GM19099 (cell line): ENCODE data around the gene DISP1.

Experiments
- POLR2A ChIP-seq: IDR thresholded peaks from 3 replicates; pipeline ENCODE4 v1.6.1; 2011; ENCODE audit warnings: low read depth; ENCODE audit not compliant: insufficient read length; ENCODE audit errors: extremely low read depth

DISP1 gene, protein sequence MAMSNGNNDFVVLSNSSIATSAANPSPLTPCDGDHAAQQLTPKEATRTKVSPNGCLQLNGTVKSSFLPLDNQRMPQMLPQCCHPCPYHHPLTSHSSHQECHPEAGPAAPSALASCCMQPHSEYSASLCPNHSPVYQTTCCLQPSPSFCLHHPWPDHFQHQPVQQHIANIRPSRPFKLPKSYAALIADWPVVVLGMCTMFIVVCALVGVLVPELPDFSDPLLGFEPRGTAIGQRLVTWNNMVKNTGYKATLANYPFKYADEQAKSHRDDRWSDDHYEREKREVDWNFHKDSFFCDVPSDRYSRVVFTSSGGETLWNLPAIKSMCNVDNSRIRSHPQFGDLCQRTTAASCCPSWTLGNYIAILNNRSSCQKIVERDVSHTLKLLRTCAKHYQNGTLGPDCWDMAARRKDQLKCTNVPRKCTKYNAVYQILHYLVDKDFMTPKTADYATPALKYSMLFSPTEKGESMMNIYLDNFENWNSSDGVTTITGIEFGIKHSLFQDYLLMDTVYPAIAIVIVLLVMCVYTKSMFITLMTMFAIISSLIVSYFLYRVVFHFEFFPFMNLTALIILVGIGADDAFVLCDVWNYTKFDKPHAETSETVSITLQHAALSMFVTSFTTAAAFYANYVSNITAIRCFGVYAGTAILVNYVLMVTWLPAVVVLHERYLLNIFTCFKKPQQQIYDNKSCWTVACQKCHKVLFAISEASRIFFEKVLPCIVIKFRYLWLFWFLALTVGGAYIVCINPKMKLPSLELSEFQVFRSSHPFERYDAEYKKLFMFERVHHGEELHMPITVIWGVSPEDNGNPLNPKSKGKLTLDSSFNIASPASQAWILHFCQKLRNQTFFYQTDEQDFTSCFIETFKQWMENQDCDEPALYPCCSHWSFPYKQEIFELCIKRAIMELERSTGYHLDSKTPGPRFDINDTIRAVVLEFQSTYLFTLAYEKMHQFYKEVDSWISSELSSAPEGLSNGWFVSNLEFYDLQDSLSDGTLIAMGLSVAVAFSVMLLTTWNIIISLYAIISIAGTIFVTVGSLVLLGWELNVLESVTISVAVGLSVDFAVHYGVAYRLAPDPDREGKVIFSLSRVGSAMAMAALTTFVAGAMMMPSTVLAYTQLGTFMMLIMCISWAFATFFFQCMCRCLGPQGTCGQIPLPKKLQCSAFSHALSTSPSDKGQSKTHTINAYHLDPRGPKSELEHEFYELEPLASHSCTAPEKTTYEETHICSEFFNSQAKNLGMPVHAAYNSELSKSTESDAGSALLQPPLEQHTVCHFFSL (N-terminal part only)

DNA sequence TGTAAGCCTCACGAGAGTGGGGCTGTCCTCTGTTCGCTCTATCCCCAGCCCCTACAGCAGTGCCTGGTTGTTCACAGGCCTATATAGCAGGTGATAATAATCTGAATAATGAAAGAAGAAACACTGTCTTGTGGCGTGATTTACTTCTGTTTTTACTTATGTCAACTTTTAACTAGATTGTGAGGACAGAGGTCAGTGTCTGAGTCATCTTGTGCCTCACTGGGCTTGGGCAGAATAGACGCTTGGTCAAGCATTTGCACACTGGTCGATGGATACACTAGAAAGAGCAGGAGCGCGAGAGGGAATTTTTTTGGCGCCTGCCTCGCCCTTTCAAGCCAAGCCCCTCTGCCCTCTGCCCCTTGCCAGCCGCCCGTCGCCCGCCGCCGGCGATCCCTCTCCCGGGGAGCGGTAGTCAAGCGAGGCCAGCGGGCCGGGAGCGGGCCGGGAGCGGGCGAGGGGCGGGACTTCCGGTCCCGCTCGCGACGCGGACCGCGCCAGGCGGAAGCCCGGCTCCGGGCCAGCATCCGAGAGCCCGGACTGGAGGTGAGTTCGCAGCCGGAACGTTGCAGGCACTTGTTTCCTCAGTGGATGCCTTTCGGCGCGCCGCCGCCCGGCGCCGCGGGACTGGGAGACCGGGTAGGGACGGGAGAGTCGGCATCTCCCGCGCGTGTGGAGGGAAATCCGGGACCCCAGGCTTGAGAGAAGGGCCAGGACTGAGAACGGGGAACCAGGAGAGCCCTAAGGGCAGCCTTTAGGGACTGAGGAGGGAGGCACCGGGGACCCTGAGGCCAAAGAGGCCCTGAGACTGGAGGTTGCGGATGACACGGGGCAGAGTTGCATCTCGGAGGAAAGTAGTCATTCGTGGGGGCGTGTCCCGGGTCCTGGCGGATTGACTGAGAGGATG lies at the start of gene DISP1:
DISP1 (plus strand) TSS at position 504 of the 904 bp plus-strand sequence. CDS start 127,785 bp downstream, outside the sequence.
- peak; percentile 65 for TF ChIP-seq POLR2A

DNA sequence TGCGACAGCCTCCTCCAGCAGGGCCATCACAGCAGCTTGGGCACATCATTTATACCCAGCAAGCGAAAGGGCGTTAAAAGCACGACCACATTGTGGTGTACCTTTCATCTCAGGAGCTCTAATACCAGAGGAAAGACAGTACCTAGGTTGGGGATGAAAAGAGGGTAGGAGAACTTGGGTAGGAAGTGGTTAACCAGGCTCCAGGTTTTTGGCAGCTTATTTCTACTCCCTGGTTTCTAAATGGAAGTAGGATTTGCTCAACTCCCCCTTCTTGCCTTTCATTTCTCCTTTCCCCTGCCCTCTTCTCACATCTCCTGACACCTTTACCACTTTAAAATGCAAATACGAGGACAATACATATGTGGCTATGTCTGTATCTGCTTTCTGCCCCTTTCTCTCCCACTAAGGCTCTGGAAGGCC lies 47.7 kb upstream of the DISP1 start:
- TF ChIP-seq POLR2A: no peak

DNA sequence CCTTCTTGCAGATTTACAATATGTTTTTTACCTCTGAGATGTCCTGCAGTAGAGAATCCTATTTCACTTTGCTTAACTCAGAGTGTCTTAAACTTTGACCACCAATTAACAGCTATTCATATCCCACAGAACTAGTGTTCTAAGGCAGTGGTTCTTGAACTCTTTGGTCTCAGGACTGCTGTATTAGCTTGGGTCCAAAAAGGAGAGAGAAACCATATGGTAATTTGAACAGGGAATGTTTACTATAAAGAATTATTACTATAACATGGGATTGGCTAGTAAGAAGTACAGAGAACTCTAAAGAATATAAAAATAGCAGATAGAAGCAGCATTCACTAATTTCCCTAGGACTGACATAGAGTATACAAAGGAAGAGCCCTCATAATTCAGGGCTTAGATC lies 46.2 kb upstream of the DISP1 start:
- TF ChIP-seq POLR2A: no peak

DNA sequence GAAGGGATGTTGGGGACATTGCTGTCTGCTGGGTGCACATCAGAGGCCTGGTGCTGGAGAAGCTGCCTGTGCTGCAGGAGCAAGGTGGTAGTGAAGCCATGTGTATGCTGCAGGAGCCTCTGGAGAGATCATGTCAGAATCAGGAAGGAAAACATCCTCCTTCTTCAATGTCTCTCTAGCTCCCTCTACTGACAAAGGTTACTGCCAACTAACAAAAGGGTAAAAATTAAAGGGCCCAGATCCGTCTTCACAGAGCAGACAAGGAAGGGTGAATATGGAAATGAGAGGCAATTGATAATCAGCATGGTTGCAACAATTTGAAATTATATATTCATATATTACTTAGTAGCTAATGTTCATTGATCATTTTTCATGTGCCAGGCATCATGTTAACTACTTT lies 45.7 kb upstream of the DISP1 start:
- TF ChIP-seq POLR2A: no peak

DNA sequence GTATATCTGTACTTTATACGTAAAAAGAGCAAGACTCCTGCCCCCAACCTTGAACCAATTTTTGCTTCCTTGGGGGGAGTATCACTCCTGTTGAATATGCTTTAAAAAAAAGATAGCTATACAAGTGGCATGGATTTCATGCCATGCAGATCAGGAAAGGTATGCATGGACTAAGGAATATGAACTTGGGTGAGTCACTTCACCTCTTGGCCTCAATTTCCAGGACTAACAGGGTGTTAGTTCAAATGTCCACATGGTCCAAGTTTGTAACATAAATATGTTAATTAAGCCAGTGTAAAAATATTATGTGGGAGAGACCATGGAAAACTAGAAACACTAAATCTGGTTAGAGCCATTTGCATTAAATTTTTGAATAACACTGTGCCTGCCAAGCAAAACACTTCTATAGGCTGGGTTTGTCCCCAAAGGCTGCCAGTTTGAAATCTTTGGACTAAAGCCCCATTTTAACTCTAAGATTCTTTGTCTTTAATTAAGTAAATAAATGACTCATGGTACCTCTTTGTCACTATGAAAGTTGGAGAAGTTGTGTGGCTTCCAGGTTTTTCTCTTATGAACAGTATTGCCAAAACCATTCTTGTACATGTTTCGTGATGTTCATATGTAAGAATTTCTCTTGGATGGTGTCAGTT lies 44.7 kb upstream of the DISP1 start:
- no peak for TF ChIP-seq POLR2A

DNA sequence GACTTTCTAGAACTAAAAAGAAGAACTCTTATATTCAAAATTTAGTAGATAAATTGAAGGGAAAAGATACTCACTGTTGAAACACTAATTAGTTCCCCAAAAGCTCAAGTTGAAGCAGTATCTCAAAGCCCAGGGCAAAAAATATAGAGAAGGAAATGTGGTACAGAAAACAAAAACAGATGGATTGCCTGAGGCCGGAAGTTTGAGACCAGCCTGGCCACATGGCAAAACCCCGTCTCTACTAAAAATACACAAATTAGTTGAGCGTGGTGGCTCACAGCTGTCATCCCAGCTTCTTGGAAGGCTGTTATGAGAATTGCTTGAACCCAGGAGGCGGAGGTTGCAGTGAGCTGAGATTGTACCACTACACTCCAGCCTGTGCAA lies 41.9 kb upstream of the DISP1 start:
- no peak for TF ChIP-seq POLR2A

DNA sequence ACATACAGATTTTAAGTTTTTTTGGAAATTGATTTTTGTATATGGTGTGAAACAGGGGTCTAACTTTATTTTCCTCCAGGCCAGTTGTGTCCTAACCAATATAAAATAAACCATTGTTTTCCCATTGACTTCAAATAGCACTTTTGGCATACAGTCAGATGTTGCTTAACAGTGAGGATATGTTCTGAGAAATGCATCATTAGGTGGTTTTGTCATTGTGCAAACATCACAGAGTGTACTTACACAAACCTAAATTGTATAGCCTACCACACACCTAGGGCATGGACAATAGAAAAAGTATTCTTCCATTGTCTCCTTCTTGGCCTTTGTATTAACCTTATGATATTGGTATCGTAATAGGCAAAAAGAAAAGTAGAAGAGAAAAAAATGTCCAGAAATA lies 37.4 kb upstream of the DISP1 start:
- no peak for TF ChIP-seq POLR2A

DNA sequence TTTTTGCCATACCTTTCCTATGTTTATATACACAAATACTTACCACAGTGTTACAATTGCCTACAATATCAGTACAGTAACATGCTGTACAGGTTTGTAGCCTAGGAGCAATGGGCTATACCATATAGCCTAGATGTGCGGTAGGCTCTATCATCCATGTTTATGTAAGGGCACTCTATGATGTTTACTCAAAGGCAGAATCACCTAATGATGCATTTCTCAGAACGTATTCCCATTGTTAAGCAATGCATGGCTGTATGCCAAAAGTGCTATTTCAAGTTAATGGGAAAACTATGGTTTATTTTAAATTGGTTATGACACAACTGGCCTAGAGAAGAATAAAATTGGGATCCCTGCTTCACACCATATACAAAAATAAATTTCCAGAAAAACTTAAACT lies 36.9 kb upstream of the DISP1 start:
- no peak for TF ChIP-seq POLR2A

DNA sequence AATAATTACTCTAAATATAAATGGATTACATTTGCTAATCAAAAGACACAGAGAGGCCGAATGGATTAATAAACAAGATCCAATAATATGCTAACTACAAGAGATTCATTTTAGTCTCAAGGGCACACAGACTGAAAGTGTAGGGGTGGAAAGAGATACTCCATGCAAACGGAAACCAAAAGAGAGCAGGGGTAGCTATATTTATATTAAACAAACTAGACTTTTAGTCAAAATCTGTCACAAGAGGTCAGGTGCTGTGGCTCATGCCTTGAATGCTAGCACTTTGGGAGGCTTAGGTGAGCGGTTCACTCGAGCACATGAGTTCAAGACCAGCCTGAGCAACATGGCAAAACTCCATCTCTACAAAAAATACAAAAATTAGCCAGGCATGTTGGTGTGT lies 33.6 kb upstream of the DISP1 start:
- TF ChIP-seq POLR2A: no peak

DNA sequence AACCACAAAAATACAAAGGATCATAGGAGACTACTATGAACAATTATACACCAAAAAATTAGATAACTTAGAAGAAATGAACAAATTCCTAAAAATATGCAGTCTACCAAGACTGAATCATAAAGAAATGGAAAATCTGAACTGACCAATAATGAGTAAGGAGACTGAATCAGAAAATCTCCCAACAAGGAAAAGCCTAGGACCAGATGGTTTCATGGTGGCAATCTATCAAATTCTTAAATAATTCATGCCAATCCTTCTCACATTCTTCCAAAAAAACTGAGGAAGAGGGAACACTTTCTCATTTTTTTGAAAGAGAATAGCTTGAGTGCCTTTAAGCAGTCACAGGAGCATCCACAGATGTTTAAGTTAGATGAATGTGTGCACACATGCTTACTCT lies 31.8 kb upstream of the DISP1 start:
- TF ChIP-seq POLR2A: no peak

DNA sequence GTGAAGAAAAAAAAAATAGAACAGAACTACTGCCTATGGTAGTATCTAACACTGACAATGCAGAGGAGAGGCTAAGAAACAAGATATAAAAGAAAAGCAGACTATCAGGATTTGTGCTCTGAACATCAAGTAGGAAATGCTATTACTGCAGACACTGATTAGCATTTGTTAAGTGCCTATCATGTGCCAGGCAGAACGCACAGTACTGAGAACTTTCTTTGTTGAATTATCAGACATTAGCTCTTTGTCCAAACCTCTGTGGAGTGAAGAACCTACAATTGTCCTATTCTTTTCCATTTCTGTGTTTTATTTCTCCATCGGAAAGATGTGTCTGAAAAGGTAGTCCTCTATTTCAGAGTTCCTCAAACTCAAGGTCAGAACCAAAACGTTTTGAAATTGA lies 30.5 kb upstream of the DISP1 start:
- no peak for TF ChIP-seq POLR2A

DNA sequence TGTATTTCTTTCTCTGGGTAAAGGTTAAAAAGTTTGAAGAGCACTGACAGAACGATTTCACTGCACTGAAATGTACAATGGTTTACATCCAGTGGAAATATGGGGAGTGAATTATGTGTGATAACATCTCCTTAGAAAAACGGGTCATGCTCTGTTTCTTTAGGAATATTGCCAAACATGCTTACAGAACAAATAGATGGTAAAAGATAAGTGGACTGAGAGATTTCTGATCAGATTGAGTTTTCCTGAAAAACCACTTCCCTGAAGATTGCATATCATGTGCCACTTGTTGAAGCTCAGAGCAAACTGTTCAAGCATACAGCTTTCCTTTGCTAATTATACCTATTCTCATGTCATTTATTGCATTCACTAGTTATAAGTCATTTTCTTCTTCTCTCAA lies 29.9 kb upstream of the DISP1 start:
- TF ChIP-seq POLR2A: no peak

DNA sequence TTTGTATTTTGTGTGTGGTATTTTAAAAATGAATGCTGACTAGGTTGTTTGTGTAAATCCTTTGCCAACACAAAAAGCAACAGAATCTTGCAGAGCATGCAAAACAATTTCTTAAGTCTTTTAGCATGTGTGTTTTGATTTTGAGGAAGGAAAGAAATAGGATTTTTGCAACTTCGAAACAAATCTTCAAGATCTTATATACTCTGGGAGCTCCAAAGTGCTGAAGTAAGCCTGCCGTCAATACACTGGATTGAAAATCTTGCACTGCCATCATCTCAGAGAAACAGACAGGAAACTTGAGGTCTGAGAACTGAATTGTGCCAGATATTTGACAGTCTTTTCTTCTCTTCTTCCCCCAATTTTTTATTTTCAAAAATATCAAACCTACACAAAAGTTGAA lies 29.3 kb upstream of the DISP1 start:
- no peak for TF ChIP-seq POLR2A

DNA sequence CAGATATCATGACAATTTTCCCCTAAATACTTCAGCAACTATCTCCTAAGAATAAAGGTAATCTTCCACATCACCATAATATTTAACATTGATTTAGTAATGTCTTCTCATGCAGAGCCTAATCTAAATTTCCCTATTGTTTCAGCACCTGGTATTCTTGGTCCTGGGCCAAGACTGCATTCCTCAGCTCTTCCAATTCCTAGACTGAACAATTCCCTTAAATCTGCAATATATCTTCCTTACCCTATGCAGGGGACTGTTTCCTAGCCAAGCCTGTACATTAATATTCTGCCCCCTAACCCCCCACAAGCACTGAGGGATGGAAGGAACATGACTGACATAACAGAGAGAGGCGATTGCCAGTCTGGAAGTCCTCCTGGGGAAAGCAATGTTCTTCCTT lies 28.7 kb upstream of the DISP1 start:
- no peak for TF ChIP-seq POLR2A
